Measurements from ENCODE around the gene NOL11. TPM values are rescaled to one million over a fixed set of nuclear protein-coding genes. Genes with fewer than 3 reads are reported as not detected.
"Not testable (repeated sequence)": the region's sequence is repeated elsewhere in the genome, so short reads cannot be mapped to it uniquely, and the experiment has no call there.

NOL11 gene
- total RNA-seq, 1 donor from 2014 or later = 50.6 TPM

GRCh38 chr17:67708378-67708777 lies 9.4 kb upstream of the NOL11 start:
- no peak for DNase-seq

- no peak for DNase-seq
These were observed 5.8 kb upstream of the NOL11 start for GRCh38 chr17:67711916-67712315.

- no peak for DNase-seq
These were observed 5.4 kb upstream of the NOL11 start for GRCh38 chr17:67712375-67712774.

- DNase-seq = no peak
These were observed 4.6 kb upstream of the NOL11 start for GRCh38 chr17:67713169-67713568.

- no peak for DNase-seq
These were observed 1.3 kb upstream of the NOL11 start for GRCh38 chr17:67716405-67716798.

- no peak for DNase-seq
These were observed 528 bp upstream of the NOL11 start for GRCh38 chr17:67717192-67717623.

GRCh38 chr17:67718325-67718941 lies 697 bp downstream of the NOL11 start:
- DNase-seq = peak; percentile 27

GRCh38 chr17:67725373-67725791 lies 7.6 kb downstream of the NOL11 start:
- no peak for DNase-seq

GRCh38 chr17:67725807-67726206 lies 8.1 kb downstream of the NOL11 start:
- no peak for DNase-seq

GRCh38 chr17:67727152-67728039 lies 9.7 kb downstream of the NOL11 start:
- DNase-seq = not testable (repeated sequence)

GRCh38 chr17:67729903-67730302 lies 12.2 kb downstream of the NOL11 start:
- no peak for DNase-seq

- DNase-seq = no peak
These were observed 13.0 kb downstream of the NOL11 start for GRCh38 chr17:67730731-67731130.

- DNase-seq = no peak
These were observed 15.7 kb downstream of the NOL11 start for GRCh38 chr17:67733449-67733848.

- DNase-seq = no peak
These were observed 19.4 kb downstream of the NOL11 start for GRCh38 chr17:67737145-67737544.

- no peak for DNase-seq
These were observed 24.3 kb downstream of the NOL11 start for GRCh38 chr17:67742025-67742424.

- DNase-seq = no peak
These were observed 29.2 kb downstream of the NOL11 start for GRCh38 chr17:67746704-67747571.

- peak; percentile 26 for DNase-seq
These were observed 30.0 kb downstream of the NOL11 start for GRCh38 chr17:67747681-67748235.

- no peak for DNase-seq
These were observed 32.3 kb downstream of the NOL11 start for GRCh38 chr17:67750067-67750466.

- no peak for DNase-seq
These were observed 33.7 kb downstream of the NOL11 start for GRCh38 chr17:67751101-67752074.

- DNase-seq = not testable (repeated sequence)
These were observed 34.4 kb downstream of the NOL11 start for GRCh38 chr17:67752160-67752559.

GRCh38 chr17:67753026-67753425 lies 35.3 kb downstream of the NOL11 start:
- DNase-seq = no peak
